ENCODE data around the gene ANTXR2.

ANTXR2 gene

GRCh38 chr4:79913581-79913980 is 159.4 kb downstream of the ANTXR2 start:
- in situ Hi-C loops (cut with HindIII; ENCODE audit: low sequenced_read_pairs) = no loop called here
- DNase-seq (ENCODE audit: low read depth, low spot score) = peak; percentile 80
- no peak for TF ChIP-seq CTCF (IDR thresholded peaks at IDR 0.05; ENCODE audit: low read depth, low read length)
- no peak overlapping the region for H3K4me3 ChIP-seq (ENCODE audit: low read depth, low read length)

DNA sequence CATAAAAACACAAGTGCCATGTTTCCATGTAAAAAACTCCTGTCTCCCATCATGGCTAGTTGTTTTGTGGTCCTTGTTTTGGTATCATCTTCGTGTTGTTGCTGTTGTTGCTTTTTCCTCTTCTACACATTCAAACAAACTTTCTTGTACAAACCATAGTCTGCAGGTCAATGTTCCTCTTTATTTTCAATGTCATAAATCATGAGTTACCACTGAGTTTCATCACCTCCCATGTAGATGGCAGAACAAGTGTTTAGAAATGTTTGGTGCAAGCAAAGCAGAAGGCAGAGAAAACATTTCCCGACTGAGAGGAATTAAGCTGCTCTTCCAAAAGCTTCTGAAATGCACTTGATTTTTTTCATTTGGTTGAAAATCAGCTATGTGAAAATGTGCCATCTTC is 166.0 kb downstream of the ANTXR2 start:
- in situ Hi-C loops (cut with HindIII; ENCODE audit: low sequenced_read_pairs) = no loop called here
- no peak for TF ChIP-seq CTCF (IDR thresholded peaks at IDR 0.05; ENCODE audit: low read depth, low read length)
- no peak for DNase-seq (ENCODE audit: low read depth, low spot score)
- no peak overlapping the region for H3K4me3 ChIP-seq (ENCODE audit: low read depth, low read length)

DNA sequence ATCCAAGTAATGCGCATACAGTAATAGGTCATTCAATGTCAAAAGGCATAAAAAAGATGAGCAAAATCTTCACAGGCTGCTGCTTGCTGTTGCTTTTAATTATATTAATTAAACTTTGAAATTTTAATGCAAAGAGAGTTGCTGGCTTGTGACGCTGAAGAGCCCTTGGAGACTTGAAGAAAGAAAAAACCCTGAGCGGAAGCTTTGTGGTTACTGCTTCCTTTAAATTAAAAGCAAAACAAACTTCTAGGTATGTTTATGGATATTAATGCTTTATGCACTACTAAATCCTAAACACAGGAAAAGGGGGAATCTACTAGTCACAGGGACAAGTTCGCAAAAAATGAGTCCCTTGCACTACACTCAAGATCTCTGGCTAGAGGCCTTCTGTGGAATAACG is 166.7 kb downstream of the ANTXR2 start:
- no peak overlapping the region for H3K4me3 ChIP-seq (ENCODE audit: low read depth, low read length)
- no peak for DNase-seq (ENCODE audit: low read depth, low spot score)
- in situ Hi-C loops (cut with HindIII; ENCODE audit: low sequenced_read_pairs) = no loop called here
- TF ChIP-seq CTCF (IDR thresholded peaks at IDR 0.05; ENCODE audit: low read depth, low read length) = no peak

GRCh38 chr4:79905212-79905611 is 167.8 kb downstream of the ANTXR2 start:
- no peak for TF ChIP-seq CTCF (IDR thresholded peaks at IDR 0.05; ENCODE audit: low read depth, low read length)
- in situ Hi-C loops (cut with HindIII; ENCODE audit: low sequenced_read_pairs) = no loop called here
- no peak overlapping the region for H3K4me3 ChIP-seq (ENCODE audit: low read depth, low read length)
- no peak for DNase-seq (ENCODE audit: low read depth, low spot score)

GRCh38 chr4:79904331-79904730 is 168.7 kb downstream of the ANTXR2 start:
- DNase-seq (ENCODE audit: low read depth, low spot score) = no peak
- H3K4me3 ChIP-seq (ENCODE audit: low read depth, low read length) = no peak overlapping the region
- no peak for TF ChIP-seq CTCF (IDR thresholded peaks at IDR 0.05; ENCODE audit: low read depth, low read length)
- in situ Hi-C loops (cut with HindIII; ENCODE audit: low sequenced_read_pairs) = no loop called here

- H3K4me3 ChIP-seq (ENCODE audit: low read depth, low read length) = no peak overlapping the region
- TF ChIP-seq CTCF (IDR thresholded peaks at IDR 0.05; ENCODE audit: low read depth, low read length) = no peak
- no peak for DNase-seq (ENCODE audit: low read depth, low spot score)
- in situ Hi-C loops (cut with HindIII; ENCODE audit: low sequenced_read_pairs) = no loop called here
Measured at GRCh38 chr4:79900182-79900581, 172.8 kb downstream of the ANTXR2 start.

- TF ChIP-seq CTCF (IDR thresholded peaks at IDR 0.05; ENCODE audit: low read depth, low read length) = no peak
- in situ Hi-C loops (cut with HindIII; ENCODE audit: low sequenced_read_pairs) = no loop called here
- DNase-seq (ENCODE audit: low read depth, low spot score) = no peak
Measured at GRCh38 chr4:79899481-79899880, 173.5 kb downstream of the ANTXR2 start.

More at GRCh38 chr4:79899481-79899880, 173.5 kb downstream of the ANTXR2 start:
- H3K4me3 ChIP-seq (ENCODE audit: low read depth, low read length) = no peak overlapping the region

All from astrocyte of the spinal cord (primary cell).